ENCODE data around the gene SUN3.

- TF ChIP-seq CTCF (conservative IDR thresholded peaks at IDR 0.05; ENCODE audit: low read depth, low read length) (no peak), USF2 (IDR thresholded peaks at IDR 0.05; ENCODE audit: low read depth, low read length) (no peak), MXI1 (IDR thresholded peaks at IDR 0.05; ENCODE audit: borderline replicate concordance, low read depth, low read length) (no peak), RFX5 (IDR thresholded peaks at IDR 0.05; ENCODE audit: low read depth, low read length) (no peak), CHD1 (IDR thresholded peaks at IDR 0.05; ENCODE audit: low read depth, low read length) (no peak), POLR2A (IDR thresholded peaks at IDR 0.05; ENCODE audit: low read depth, low read length) (no peak), SMC3 (IDR thresholded peaks at IDR 0.05; ENCODE audit: low read depth, low read length) (no peak), ELK1 (IDR thresholded peaks at IDR 0.05; ENCODE audit: borderline replicate concordance, low read depth, low read length) (no peak), BHLHE40 (IDR thresholded peaks at IDR 0.05; ENCODE audit: low read depth, low read length) (no peak), RAD21 (IDR thresholded peaks at IDR 0.05; ENCODE audit: low read length) (no peak)
Observed at GRCh38 chr7:48058990-48059389, 30.1 kb upstream of the SUN3 start.
